GM21717 (cell line): ENCODE measurements around the gene CYB5A.
A peak's percentile ranks its signal among the peaks of the same experiment; 100 is the strongest.

Source experiments
- ATAC-seq: cut with Tn5 transposase; IDR thresholded peaks from one replicate; pipeline ENCODE4 v1.9.1; 2021; ENCODE audit warnings: mild to moderate bottlenecking, moderate library complexity; ENCODE audit not compliant: unreplicated experiment

Gene CYB5A

DNA sequence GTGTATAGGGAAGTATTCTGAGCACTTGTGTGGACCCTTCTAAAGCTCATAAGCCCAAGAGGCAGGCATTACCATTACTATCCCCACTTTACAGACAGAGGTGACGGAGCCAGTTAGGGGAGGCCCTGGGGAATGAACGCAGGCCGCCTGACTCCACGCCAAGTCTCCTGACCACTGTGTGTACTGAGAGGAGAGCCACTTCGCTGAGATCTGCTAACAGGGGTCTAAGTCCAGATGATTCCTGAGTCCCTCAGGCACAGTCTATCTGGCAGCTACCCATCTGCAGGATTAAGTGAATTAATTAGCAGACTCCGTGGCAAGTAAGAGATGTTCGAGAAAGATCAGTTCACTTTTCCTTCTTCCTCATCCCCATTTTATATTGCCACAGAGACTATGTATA, 13.7 kb downstream of the CYB5A start:
- ATAC-seq: no peak

DNA sequence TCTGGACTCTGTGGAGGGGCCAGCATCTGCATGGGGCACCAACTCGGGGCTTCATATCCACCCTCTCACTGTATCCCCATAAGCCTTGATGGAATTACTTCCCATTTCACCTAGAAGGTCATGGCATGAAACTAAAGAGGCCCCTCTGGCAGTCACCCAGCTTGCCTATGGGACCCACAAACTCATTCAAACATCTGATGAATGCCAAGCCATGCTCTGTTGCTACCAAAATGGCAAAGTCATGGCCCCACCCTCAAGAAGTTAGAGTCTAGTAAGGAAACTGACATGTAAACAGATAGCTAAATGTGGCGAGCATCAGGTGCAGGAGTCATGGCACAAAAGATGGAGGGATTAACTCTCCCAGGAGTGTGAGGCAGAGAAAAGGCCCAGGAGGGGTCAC, 14.5 kb downstream of the CYB5A start:
- no peak for ATAC-seq

DNA sequence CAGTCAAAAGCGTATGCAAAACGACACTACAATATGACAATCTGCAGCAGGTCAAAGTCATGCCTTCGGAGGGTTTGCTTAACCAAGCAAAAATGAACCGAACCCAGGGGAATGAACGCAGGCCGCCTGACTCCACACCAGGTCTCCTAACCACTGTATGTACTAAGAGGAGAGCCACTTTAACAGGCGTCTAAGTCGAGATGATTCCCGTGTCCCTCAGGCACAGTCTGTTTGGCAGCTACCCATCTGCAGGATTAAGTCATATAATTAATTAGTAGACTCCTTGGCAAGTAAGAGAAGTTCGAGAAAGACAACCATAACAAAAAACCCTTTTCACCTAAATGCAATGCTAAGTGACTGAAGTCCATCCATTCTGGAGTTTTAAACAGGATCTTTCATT, 15.2 kb downstream of the CYB5A start:
- no peak for ATAC-seq

DNA sequence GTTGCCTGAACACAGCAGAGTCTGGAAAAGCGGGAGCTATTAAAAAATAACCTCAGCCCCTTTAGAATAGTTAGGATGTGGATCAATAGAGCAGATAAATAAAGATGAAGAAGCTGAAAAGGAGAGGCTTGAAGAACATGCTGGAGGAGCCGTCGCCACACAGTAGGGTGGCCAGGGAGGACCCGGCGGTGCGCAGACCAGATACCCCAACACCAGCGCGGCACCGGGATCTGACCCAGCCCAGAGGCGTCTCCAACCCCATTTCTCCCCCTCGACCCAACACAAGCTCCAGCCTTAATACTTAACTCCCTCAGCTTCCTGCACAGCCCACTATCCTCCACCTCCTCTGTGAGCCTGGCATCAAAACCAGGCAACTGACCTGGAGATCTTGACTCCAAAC, 16.0 kb downstream of the CYB5A start:
- no peak for ATAC-seq

DNA sequence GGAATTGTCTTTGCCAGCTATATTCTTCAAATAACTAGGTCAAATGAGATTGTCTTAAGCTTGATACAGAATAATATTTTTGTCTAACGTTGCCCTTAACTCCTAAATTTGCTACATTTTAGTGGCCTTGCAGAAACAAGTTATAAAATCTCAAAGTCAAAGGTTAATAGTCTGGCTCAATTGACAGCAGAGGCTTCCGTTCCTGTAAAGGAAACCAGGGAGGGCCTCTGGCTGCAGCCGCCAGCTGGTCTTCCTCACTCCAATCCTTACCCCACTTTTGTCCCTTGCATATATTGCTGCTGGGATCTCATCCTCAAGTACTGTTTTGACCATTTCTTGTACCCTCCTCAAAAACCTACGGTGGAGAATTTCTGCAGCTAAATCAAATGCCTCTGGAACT, 17.1 kb downstream of the CYB5A start:
- no peak for ATAC-seq

DNA sequence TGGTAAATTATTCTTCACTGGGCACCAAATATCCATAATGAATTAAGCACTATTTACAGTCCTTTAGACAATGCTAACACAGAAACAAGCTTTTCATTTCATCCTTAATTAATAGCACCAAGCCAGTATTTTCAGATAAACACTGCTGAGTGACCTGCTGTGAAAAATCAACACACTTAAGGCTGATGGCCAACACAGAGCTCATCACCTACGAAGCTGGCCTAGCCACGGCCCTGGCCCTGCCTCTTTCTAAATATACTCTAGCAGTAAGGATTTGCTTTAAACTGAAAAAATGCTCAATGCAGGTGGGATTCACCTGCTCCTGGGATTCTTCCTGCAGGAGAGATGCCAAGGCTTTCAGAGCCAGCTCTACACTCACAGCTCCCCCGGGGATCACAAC, 18.4 kb downstream of the CYB5A start:
- ATAC-seq: no peak

DNA sequence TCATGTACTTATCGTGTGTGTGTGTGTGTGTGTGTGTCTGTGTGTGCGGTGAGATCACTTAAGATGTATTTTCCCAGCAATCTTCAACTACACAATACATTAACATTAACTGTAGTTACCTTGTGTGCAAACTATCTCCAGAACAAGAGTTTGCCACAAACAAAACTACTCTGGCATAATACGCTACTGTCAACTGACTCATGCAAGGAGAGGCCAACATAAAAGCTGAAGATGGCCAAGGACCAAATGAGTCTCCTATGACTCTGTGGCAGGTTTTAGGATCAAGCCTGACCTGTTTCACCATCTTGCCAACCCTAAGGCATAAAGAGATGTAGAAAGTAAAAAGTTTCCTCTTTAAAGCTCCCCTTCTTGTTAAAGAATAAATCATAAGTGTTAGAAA, 20.1 kb downstream of the CYB5A start:
- ATAC-seq: no peak

DNA sequence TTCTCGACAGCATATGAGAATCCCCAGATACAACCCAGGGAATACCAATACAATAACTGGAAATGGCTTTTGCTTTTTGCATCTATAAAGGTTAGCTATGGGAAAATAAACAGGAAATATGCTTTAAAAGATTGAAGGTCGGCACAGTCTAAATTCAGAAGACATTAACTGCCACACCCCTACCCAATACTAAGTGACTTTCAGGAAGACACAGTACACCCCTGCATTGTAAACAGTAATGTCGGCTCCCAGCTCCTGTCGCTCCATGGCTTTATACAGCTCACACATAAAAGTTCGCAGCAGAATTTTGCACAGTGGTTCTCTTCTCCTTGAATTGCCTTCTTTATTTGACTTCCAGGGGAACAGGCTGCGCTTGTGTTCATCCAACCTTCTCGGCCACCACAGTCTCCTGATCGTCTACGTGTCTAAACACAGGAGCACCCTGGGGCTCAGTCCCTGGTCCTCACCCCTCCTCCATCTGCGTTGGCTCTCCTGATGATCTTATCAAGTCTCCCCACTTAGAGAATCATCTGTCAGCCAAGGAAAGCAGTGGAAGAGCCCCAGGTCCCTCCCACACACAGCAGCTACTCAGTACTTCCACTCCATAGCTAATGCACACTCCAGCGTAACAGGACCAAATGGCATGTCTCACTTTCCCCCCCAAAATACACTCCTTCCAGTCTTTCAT, 22.7 kb downstream of the CYB5A start:
- no peak for ATAC-seq

DNA sequence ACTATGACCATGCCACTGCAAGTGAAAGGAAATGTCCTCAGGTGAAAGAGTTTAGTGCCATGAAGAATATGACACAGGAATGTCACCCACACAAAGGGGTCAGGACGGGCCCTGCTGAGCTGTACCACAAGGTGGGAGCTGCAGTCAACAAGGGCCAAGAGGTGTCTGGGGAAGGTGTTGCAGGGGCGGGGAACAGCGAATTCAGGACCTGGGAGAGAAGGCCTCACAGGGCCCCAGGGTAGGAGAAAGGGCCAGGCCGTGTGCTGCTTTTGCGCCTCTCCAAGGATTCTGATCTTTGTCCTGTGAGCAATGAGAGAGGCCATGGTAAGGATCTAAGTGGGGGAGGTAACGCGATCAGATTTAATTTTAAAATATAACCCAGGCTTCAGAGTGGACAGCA, 23.6 kb downstream of the CYB5A start:
- no peak for ATAC-seq

DNA sequence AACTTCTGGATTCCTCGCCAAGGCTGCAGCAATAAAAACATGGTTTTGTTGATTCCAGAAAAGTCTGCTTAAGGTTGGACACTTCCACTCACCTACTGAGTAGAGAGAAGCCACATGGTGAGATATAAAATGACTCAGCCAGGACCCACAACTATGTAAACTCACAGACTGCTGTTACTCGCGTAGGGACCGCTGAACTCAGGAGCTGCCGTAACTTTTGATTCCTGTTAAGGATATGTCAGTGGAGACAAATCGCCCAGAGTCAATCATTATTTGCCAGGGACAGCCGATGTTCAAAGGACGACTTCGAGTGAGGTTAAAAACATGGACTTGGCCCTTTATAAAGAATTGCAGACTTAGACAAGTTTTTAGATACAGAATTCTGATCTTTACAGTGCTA, 25.6 kb downstream of the CYB5A start:
- no peak for ATAC-seq

DNA sequence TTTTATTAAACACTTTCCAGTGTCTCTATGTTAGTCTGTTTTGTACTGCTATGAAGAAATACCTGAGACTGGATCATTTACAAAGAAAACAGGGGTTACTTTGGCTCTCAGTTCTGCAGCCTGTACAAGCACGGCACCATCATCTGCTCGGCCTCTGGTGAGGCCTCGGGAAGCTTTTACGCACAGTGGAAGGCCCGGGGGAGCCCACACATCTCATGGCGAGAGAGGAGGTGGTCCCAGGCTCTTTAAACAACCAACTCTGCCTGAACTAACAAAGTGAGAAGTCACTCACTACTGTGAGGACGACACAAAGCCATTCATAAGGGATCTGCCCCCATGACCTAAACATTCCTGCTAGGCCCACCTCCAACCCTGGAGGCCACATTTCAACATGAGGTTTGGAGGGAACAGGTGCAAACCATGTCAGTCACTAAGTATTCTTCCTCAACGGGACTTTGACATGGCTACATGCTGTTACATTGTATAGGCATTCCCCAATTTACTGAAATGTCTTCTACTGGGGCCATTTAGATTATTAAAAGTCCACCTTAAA, 26.1 kb downstream of the CYB5A start:
- no peak for ATAC-seq

DNA sequence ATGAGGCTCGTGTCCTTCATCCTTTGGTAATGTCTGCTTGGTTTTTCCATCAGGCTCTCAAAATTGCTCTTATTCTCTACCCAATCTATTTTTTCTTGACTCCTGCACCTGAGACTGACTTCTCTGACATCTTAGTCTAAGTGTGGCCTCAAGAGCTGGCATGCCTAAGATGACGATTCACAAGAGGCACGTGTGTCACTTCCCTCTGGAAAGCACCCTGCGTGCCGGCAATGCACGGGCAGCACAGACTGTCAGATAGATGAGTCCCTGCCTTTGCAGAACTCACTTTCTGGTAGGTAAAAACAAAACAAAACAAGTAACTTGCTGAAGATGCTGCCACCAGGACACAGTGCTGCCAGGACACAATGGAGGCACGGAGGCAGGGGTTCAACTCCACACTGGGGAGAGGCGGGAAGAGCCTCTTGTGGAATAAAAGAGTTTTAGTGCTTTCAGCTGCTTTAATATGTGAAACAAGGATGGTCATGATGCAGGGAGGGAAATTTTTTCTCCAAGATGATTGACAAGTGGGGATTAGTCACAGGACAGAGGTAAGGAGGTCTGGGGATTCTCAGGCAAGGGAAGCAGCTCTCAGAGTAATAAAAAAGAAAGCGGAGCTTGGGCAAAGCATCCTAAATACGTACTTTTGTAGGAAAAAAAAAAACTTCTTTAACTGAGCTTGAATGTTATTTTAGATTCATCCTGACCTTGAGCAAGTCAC, 27.3 kb downstream of the CYB5A start:
- ATAC-seq: peak; percentile 99

DNA sequence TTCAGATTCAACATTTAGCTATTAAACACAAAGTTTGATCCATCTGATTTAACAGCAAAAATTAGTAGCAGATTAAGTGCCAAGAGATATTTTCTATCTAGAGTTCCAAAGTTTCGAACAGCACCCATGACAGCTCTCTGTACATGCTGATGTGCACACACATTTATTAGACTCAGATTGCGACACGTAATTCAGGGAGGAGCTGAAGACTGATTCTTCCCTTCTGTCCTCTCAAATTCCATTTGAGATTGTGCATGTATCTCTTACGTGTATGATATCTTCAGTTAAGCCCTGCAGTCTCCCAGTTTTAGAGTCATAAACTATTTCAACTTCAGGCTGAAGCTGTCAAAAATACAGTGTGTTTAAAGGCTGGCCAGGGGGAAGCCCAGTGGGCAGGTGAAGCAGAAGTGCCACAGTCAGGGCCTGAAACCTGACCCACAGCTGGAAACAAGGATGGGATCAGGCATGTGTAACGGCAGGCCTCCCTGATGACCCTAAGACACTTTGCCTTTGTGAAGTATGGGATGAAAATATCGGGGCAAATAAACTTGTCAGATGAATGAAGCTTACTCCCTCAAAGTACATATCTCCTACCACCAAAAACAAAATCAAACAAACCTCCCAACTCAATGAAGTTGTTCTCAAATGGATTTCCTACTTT, 30.6 kb downstream of the CYB5A start:
- no peak for ATAC-seq

DNA sequence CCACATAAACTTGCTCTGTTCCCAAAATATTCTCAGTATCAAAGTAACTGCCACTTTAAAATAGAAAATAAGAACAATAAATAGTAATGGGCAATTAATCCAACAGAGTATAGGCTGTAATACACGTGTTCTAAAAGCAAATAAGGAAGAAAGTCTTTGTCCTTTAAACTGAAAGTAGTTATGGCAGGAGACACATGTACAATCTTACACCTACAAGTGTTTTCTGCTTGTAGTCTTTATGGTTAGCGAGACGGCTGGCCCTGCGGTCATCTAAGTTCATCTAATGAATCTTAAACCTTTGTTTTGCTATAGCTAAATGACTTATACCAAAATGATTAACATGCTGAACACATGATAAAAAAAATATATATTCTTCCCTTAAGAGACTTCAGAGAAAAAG, 32.4 kb downstream of the CYB5A start:
- ATAC-seq: no peak

DNA sequence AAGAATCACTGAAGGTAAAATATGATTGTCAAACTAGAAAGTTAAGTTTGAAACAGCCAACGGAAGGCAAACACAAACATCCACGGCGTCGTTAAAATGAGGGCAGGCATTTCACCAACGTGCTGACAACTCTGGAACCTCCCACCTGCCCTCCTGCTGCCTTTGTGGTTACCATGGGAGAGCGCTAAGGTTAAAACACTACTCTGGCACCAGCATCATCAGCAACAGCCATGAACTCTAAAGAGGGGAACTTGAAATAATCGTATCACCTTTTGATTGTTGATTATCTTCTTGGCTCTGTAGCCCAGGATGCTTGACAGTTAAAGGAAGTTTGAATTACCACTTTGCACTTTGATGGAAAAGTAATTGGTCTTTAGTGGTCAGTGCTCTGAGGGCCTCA, 34.7 kb downstream of the CYB5A start:
- no peak for ATAC-seq

DNA sequence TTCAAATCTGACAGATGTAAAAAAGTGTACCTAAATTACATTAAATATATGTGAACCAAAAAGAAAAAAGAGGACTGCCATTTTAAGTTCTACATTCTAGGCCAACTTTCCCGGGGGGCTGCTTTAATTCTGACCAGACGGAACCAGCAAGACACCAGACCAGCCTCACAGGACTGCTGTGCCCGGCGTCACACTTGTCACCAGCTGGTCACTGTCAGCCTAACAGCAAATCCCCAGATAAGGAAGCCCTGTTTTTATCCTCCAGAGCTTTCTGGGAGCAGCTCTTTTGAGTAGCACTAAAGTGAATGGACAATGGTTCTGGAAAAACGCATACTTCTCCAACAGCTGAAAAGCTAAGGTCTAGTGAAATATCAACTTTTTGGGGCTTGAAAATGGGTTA, 35.6 kb downstream of the CYB5A start:
- no peak for ATAC-seq

DNA sequence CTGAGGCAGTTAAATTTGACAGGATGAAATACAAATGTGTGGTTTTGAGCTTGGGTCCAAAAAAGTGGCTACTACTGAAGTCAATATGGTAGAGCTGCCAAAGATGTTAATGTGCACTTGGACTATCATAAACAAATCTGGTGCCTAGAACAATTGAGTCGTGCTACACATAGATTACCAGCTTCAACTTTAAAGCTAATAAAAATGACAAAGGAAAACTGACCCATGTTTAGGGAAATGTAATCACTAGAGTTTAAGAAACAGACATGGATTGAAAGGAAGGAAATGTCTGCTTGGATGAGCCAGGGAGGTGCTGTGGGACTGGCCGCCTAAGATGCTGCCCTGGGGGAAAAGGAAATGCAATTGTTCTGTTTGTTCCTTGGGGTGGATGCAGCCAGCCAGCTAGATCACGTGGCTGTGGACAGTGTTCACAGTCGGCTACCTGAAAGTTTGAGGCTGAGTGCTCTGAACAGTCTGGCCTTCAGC, 36.6 kb downstream of the CYB5A start:
- ATAC-seq: no peak

DNA sequence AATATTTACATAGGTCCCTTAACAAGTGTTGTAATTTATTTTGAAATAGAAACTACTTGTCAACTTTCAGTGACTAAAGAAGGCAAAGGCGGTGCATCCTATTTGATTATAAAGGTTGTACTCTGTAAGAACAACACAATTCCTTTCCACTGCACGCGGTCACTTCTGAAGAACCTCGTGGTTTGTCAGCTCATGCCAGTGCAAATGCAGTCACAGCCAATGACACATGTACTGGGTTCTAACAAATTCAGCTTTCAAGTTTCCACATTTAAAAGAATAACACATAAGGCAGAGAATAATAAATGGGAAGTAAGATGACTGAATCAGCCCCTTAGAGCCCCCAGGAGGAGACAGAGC, 39.7 kb downstream of the CYB5A start:
- ATAC-seq: no peak

DNA sequence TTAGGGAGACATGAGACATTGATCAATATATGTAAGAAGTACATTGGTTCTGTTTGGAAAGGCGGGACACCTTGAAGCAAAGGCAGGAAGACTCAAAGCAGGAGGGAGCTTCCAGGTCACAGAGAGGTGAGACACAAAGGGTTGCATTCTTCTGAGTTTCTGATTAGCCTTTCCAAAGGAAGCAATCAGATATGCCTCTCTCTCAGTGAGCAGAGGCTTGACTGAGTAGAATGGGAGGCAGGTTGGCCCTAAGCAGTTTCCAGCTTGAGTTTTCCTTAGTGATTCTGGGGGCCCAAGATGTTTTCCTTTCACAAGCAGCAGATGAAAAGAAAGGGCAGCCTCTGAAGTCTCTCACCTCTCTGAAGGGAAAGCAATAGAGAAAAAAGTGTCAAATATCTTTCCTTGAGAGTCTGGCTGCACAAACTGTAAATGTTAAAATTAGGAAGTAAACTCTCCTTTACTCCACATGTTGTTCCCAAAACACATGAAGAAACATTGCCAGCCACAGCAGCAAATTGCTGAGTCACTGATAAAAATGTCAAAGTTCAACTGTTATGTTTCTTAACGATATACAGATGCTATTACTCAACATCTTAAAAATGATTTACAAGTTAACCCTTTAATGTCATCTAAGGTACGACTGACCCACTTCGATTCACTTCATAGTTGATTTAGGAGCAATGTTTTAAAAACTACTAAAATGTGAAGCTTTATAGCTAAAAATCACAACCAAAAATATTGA, 40.3 kb downstream of the CYB5A start:
- ATAC-seq: no peak

DNA sequence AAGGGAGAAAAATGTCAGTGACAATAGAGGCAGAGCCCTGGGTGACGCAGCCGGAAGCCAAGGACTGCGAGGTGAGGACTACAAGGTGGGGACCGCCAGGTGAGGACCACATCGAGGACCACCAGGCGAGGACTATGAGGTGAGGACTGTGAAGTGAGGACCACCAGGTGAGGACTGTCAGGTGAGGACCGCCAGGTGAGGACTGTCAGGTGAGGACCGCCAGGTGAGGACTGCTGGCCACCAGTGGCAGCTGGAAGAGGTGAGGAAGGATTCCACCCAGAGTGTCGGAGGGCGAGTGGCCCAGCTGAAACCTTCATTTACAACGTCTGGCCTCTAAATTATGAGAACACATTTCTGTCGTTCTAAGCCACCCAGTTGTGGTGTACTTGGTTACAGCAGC, 41.6 kb downstream of the CYB5A start:
- ATAC-seq: no peak
